GM21381 (cell line): Measurements from ENCODE around the gene TMEM185A.
"Not testable (repeated sequence)": the region's sequence is repeated elsewhere in the genome, so short reads cannot be mapped to it uniquely, and the experiment has no call there.

Experiments
- ATAC-seq: cut with Tn5 transposase; IDR thresholded peaks from one replicate; pipeline ENCODE4 v1.9.1; 2021; ENCODE audit warnings: mild to moderate bottlenecking, moderate library complexity; ENCODE audit not compliant: unreplicated experiment

Gene TMEM185A

DNA sequence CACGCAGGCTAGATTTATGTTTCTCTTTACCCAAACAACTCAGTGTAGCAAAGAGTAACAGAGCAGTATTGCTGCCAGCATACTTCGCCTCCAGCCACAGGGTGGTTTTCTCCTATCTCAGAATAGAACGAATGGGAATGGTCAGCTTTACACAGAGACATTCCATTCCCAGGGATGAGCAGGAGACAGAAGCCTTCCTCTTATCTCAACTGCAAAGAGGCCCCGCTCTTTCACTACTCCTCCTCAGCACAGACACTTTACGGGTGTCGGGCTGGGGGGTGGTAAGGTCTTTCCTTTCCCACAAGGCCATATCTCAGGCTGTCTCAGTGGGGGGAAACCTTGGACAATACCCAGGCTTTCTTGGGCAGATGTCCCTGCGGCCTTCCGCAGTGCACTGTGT is 4.8 kb downstream of the TMEM185A start:
- not testable (repeated sequence) for ATAC-seq

DNA sequence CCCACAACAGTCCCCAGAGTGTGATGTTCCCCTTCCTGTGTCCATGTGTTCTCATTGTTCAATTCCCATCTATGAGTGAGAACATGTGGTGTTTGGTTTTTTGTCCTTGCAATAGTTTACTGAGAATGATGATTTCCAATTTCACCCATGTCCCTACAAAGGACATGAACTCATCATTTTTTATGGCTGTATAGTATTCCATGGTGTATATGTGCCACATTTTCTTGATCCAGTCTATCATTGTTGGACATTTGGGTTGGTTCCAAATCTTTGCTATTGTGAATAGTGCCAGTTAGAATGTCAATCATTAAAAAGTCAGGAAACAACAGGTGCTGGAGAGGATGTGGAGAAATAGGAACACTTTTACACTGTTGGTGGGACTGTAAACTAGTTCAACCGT is 11.9 kb downstream of the TMEM185A start:
- ATAC-seq: not testable (repeated sequence)

DNA sequence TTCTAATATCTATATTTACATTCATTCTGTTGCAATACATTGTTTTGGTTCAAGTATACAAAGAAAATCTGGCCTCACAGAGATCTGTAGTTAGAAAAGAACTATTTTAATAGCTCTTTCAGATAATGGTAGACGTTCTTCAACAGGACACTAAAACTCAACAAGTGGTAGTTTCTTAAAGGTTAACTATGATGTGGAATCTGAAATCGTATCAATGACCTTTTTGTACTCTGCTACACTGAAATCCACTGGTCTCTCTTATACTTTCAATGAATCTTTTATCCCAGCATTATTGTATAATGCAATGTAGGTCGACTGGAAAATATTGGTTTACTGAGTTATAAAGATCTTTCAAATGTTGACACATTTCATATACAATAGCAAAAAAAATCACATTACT is 12.7 kb downstream of the TMEM185A start:
- no peak for ATAC-seq

DNA sequence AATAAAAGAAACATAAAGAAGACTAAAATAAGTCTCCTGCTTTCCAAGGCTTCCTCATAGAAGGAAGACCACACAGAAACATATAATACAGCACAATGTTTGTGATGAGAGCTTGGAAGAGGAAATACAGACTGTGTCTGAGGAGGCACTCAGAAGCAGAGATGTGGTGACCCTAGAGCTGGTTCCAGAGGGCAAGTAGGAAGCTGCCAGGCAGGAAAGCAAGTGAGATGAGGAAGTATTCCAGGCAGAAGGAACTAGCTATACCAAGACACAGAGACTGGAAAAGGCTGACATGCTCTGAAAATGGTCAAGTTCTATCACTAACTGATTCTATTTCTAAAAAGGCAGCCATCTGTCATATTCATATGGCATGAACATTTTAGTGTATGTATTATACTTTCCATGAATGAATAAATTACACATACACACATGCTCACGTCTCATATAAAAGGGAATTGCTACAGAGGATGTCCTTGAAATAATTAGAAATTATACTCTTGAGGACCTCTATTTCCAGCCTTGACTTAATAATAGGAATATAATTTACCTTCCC is 19.9 kb downstream of the TMEM185A start:
- ATAC-seq: no peak

DNA sequence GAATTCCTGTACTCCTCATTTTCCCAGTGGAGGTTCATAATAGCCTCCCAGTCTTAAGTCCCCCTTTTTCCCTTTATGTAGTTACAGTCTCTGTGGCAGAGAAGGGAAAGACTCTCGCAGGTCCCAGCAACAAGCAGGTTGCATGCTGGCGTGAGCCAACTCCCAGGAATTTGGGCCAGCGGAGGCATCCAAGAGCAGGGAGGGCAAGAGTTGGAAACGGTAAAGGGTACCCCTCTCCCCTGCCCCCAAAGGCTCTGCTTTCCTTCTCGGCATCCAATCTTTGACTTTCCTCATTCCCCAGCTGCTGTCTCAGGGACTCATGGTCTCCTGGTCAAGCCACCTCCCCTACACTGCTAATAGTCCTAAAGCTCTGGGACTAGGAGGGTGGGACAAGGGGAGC is 21.1 kb downstream of the TMEM185A start:
- no peak for ATAC-seq

DNA sequence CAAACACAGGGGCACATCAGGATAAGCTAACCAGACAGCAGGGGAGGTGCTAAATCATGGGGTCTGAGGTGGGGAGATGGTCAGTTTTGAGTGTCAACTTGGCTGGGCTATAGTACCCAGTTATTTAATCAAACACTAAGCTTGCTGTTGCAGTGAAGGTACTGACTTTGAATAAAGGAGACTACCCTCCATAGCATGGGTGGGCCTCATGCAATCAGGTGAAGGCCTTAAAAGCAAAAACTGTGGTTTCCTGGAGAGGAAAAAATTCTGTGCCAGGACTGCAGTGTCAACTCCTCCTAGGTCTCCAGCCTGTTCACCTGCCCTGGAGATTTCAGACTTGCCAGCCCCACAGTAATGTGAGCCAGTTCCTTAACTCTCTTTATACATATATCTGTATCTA is 23.9 kb downstream of the TMEM185A start:
- ATAC-seq: no peak

DNA sequence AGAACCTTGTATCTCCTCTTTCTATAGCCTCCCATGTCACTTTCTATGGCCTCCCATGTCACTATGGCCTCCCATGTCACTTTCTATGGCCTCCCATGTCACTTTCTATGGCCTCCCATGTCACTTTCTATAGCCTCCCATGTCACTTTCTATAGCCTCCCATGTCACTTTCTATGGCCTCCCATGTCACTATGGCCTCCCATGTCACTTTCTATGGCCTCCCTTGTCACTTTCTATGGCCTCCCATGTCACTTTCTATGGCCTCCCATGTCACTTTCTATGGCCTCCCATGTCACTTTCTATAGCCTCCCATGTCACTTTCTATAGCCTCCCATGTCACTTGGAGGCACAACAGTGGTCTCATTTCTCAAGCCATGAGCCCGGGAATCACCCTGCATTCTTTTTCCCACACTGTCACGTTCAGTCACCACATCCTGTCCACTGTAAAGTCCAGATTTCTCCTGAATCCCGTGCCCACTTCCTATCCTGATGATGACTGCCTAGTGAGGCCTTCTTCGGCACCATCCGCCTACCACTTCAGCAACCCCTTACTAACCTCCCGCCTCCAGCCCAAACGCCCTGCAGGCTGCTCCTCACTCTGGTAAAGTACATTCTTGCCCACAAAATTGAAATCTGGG is 26.2 kb downstream of the TMEM185A start:
- not testable (repeated sequence) for ATAC-seq

DNA sequence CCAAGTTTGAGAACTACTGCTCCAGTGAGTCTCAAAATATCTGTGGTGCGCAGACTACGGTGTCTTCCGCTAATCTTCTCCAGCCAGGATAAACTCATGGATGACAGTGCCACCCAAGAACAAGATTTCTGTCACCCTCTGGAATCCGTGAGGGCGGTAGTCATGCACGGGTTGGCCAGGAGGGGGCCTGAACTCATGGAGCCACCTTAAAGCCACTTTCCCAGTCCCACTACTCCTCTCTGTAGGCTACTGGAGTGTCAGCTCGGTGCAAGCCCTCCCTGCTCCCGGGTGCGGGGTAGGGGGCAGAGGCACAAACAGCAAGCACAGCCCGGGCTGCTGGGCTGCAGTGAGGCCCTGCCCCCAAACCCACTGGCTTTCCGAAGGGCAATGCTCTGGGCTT is 33.0 kb downstream of the TMEM185A start:
- ATAC-seq: not testable (repeated sequence)

DNA sequence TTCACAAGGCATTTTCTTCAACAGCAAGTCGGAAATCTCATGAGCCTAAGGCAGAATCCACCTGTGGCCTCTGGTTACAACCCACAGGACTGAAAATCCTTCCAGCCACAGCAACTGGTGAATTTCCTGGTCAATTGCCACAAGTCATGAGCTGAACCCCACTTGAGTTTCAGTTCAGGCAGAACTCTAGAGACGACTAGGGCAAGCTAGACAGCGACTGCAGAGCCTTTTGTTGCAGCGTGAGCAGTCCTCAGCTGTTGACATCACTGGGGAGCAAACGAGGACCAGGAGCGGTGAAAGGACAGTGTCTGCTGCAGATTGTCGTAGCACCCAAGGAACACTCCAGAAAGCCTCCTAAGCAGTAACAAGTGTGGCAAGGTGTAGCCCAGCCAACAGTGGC is 35.6 kb downstream of the TMEM185A start:
- ATAC-seq: not testable (repeated sequence)

DNA sequence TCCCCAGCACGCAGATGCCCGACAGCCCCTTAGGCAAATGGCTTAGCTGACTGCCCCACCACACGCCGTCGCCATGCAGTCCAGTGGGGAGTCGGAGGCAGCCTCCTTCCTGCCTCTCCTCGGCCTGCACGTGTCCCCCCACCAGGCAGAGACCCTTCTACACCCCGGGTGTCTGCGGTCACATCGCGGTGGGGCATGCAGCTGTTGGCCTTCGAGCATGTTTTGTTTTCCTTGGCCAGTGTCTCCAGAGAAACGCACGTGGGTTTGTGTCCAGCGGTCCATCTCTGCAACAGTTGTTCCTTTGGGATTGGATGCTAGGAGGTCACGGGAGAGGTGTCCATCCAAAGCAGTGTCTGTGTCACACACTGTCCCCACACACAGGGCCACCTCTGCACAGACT is 36.4 kb downstream of the TMEM185A start, which contains the start of gene HSFX2:
Gene HSFX2, minus strand, starts transcription at position 101 of the 400 bp plus-strand sequence. CDS start 614 bp downstream, outside the sequence.
- not testable (repeated sequence) for ATAC-seq

DNA sequence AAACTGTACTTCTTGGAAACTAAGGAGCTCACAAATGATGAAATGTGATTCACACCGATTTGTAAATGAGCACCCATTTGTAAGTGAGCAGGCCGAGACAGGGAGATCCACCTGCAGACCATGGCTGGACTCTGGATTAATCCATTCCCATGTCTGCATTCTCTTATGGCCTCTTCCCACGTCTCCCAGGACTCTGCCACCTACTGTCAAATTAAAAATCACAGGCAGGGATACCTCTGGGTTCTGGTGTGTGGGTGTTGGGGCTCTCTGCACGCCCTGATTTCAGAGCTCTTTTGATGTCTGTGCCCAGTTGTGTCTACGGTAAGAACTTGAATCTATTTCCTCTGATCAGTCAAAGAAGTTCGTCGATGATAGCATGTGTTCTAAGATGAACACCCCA is 40.6 kb downstream of the TMEM185A start:
- not testable (repeated sequence) for ATAC-seq

DNA sequence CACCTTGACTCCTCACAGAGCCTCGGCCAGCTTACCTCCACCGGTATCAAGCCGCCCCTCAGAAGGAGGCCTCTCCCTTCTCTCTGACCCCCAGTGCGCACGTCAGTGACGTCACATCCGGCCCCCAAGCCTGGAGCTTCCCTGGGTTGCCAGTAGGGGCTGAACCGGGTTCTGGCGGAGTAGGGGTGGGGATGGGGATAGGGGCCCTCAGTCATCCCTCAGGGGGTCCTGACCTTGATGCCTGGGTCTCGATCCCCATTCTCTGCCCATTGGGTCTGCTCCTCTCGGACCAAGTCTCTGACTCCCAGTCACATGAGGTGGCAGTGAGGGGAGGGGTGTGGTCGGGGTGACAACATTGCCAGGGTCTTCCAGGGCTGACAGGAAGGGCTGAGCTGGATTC is 44.2 kb downstream of the TMEM185A start, which contains the start of gene MAGEA9B:
Gene MAGEA9B, minus strand, starts transcription at position 101 of the 400 bp plus-strand sequence. CDS start 4,280 bp downstream, outside the sequence.
- ATAC-seq: not testable (repeated sequence)

DNA sequence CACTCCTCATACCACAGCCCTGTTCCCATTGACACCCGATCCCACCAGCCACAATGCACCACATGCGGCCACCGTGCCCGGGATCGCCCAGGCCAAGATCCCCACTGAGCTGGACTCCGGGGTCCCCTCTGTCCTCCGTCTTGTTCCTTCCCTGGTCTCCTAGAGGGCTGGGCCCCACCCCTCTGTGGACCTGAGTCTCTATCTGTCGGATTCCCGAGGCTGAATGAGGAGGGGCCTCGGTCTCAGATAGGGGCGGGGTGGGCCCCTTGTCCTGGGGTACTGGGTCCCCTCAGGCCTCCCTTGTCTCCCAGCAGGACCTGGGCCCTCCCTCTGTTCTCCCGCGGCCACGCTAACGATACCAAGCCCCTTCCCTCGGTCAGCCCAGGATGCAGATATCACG is 46.0 kb downstream of the TMEM185A start:
- not testable (repeated sequence) for ATAC-seq

DNA sequence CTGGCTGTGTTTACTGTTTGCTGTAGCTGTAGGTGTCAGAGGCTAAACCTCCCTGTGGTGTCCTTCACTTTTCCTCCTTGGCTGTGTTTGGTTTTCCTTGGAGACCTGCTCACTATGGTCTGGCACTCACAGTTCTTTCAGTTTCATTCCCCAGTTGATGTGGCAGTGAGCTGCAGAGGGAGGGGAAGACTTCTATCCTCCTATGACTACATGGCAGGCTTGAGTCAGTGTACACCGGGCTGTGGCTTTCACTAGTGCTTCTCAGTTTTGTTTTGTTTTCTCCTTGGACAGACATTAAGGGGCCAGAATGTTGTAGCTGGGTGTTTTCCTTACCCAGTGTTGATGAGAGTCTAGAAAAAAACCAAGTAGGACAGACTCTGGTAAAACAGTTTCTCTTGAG is 58.1 kb downstream of the TMEM185A start:
- peak; percentile 100 for ATAC-seq

DNA sequence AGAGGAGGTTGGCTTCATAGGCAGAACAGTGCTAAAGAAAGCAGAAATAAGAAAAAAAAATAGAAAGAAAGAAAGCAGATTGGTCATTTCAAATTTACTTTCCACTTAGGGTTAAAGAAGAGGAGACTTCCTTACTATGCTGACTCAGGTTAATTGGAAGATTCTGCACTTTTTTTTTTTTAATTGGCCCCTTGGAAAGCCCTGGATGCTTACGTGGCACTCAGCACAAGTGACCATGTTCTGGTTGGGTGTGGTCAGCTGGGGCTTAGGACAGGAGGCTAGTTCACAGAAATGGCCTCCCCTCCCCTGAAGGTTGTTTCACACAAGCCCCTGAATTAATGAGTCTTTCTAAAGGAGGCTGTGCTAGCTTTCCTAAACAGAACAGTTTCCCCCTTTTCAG is 58.8 kb downstream of the TMEM185A start:
- no peak for ATAC-seq

DNA sequence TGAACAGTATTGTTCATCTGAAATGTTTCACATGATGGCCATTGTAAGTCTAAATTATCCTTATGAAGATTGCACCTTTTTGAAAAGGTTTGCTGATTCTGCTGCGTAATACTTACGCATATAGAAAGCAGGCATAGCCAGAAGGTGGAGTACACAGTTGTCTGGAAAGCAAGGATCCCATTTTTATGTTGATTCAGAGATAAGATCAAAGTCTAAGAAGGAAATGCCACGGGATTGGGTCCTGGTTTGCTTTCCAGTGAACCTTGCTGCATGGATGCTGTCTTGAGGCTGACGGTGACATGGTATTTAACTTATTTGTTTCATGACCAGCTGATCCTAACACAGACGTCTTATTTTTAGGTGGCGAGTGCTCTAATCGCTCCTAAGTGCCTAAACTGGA is 59.8 kb downstream of the TMEM185A start:
- no peak for ATAC-seq

DNA sequence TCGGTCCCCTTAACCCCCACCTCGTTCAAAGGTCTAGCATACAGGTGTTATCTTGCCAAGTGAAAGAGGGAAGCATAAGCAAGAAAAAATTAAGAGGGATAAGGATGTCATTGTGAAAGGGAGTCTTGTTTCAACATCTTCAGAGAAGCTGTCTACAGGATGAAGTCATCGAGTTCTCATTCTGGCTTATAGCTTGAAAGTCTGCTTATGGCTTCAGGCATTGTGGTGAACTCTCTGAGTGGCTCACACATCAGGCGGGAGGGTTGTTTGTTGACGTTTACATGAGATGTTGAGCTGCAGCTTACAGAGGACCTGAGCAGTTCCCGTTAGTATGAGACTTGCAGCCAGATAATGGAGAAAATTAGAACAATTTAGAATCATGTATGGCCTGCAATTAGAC is 60.9 kb downstream of the TMEM185A start:
- ATAC-seq: no peak

DNA sequence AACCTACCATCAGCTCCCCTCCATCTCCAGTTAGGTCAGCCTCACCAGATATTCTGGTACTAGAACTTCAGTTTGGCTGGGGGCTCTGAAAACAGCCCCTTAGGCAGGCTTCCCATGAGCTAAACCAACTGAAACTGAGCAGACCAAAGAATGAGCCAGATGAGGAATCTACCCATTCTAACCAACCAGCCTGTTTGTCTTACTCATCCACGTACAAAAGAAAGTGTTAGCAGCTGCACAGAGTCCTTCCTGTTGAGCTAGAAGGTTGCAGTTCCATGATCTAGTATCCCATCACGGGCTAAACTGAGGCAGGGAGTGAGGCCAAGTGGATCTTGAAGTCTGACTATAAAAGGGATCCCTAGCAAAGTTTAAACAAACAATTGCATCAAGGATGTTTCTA is 61.8 kb downstream of the TMEM185A start:
- no peak for ATAC-seq

DNA sequence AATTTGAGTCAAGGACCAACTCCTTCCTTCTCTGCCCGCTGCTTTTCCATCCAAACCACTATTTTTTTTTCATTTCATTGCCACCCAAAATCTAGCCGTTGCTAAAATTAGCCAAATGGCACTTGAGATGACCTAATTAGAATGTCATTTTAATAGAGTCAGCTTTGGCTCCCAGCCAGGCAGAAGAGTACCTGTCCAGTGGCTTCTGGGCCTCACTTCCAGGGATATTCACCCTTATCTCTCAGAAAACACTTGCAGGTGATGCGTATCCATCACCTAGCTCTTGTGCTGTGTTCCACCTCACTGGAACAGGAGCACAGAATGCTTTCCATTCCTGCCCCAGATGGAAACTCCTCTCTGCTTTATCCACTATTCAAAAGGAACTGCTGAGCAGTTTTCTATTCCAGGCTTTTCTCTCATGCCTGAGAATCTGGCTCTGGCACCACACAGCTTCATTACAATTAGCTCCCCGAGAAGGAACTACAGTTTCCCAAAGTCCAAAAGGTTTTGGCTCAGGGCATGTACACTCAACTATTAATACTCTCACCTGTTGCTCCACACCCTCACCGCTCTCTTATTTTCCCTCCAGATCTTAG is 62.8 kb downstream of the TMEM185A start:
- ATAC-seq: no peak

DNA sequence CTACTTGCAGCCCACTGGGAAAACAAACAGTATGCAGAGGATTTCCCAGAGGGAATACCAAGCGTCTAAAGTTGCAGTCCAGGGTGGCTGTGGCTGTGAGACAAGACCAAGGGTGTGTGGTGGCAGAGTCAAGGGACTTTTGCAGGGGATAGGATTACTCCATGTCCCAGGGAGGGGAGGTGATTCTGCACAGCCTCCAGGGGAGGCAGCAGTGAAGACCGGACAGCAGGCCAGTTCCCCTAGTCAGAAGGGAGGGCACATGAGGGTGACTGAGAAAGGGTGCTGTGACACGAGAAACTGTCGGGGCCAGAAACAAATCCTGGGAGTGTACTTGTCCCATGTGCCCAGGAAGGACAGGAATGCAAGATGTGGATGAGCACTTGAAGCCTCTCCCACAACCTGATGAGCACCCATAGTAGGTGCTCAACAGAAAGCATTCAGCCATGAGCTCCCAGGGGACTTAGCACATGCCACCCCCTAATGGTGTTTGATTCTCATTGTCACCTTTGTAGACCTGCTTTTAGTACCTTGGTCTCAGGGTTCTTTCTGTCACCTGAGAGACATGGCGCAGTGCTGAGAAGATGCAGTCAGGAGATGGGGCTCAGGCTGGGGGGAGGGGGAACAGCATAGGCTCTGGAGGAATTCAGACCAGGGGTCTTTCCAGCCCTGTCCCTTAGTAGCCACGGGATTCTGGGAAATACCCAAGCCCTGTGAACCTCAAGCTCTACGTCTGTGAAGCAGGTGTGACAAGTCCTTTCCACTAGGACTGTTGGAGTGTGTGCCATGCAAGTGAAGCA is 63.8 kb downstream of the TMEM185A start:
- no peak for ATAC-seq

DNA sequence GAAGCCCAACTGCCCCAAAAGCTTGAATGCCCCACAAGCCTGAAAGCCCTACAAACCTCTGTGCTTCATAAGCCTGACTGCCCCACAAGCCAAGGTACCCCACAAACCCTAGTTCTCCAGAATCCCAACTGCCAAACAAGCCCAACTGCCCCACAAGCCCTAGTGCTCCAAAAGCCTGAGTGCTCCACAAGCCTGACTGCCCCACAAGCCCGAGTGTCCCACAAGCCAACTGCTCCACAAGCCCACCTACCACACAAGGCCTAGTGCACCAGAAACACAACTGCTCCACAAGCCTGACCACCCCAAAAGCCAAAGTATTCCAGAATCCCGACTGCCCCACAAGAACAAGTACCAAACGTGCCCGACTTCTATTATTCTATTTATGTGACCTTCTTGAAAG is 68.2 kb downstream of the TMEM185A start:
- no peak for ATAC-seq
